Activated CD4-positive, alpha-beta memory T cell treated with anti-CD3 and anti-CD28 coated beads for 36 hours (primary cell): ENCODE results near the gene MEAK7. TPM values are rescaled to one million over a fixed set of nuclear protein-coding genes. Genes with fewer than 3 reads are reported as not detected.
"Not testable (repeated sequence)": the region's sequence is repeated elsewhere in the genome, so short reads cannot be mapped to it uniquely, and the experiment has no call there.

Experiments
- CTCF ChIA-PET: fragments of 350-600 bp; sonication (Branson Sonifier 250); formaldehyde crosslinking; loops from one replicate; lab custom pipeline; 2021; ENCODE audit warnings: antibody characterized with exemption, inconsistent platforms; lab: Charles Lee
- POLR2A ChIA-PET: fragments of 350-600 bp; sonication (Branson Sonifier 250); formaldehyde crosslinking; loops from one replicate; lab custom pipeline; 2021; ENCODE audit warnings: antibody characterized with exemption; lab: Charles Lee
- DNase-seq: peaks from one replicate; pipeline ENCODE4 v3.0.0-alpha.2; 2020
- H3K27ac Mint-ChIP-seq: one replicate; pipeline ENCODE4 v1.8.0; 2021; ENCODE audit warnings: mixed read lengths
- H3K27me3 Mint-ChIP-seq: one replicate; pipeline ENCODE4 v1.8.0; 2021; ENCODE audit warnings: mixed read lengths
- H3K36me3 Mint-ChIP-seq: one replicate; pipeline ENCODE4 v1.8.0; 2021; ENCODE audit warnings: mixed read lengths
- H3K4me1 Mint-ChIP-seq: one replicate; pipeline ENCODE4 v1.8.0; 2021; ENCODE audit warnings: low read depth, mixed read lengths
- H3K4me3 Mint-ChIP-seq: one replicate; pipeline ENCODE4 v1.8.0; 2021; ENCODE audit warnings: mild to moderate bottlenecking, mixed read lengths
- H3K9me3 Mint-ChIP-seq: one replicate; pipeline ENCODE4 v1.8.0; 2021; ENCODE audit warnings: mixed read lengths
- intact Hi-C: fragments of 100-400 bp; cut with micrococcal nuclease; formaldehyde crosslinking; loops from one replicate; pipeline ENCODE4 v1.15.1; 2023
- total RNA-seq, 2 experiments: library from RNA; stranded (reverse); gene quantifications; one replicate each; pipeline ENCODE4 v1.2.3, GENCODE V29; 2021

The MEAK7 gene
- total RNA-seq, 2 experiments from 2014 or later = 12.9 to 13.6 TPM

DNA sequence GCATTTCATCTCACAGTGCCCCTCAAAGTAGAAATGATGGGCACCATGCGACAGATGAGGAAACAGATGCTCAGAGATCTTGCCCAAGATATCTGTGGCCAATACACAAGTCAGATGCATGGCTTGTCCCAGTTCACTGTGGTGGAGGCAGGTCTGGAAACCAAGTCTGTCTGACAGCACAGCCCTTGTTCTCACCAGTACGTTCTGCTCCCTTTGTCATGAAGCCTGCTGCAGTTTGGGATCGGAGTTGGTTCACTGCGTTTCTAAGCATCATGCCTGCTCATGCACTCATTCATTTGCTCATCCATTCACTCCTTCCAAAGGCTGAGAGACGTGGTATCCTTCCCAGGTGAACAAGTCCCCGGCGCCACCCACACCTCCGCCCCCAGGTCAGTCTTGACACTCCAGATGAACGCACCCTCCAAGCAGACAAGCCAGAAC is 27.2 kb upstream of the MEAK7 start:
- intact Hi-C loops = no loop called here
- Mint-ChIP-seq H3K4me1 (peaks cover 4% of the 10 kb centered on the region), H3K27me3 (no peaks in the 10 kb centered on the region), H3K27ac (no peak overlapping the region), H3K36me3 (peaks cover 9% of the 10 kb centered on the region), H3K4me3 (no peak overlapping the region), H3K9me3 (peaks cover 16% of the 10 kb centered on the region)
- DNase-seq = no peak
- CTCF ChIA-PET = no interaction called here
- POLR2A ChIA-PET = no interaction called here

DNA sequence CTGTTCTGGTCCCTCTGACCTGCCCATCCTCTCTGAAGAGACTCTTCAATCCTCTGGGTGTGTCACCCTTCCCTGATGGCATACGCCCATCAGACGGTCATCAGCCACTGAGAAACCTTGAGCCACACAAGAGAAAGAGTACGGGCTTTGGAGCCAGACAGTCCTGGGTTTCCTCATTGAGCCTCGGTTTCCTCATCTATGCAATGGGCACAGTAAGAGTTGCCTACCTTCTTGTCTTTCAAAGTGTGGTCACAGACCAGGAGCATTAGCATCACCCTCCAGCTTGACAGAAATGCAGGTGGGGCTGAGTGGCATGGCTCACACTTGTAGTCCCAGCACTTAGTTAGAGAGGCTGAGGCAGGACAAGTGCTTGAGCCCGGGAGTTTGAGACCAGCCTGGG is 26.1 kb upstream of the MEAK7 start:
- no peak overlapping the region for H3K27ac Mint-ChIP-seq
- no peak for DNase-seq

DNA sequence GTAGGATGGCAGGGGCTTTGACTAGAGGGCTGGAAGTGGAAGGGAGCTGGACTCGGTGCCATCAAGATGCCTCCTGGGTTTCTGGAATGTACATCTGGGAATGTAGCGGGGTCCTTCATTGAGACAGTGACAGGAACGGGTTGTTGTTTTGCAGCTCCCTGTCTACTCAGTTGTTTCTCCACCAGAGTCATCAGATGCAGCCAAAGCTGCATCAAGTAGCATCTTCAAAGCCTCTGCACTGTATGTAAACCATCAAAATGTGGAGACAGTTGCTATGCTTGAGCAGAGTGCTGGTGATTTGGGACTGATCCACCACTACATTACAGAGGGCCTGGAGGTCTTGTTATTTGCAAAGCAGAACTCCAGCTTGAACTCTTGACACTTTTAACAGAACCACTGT is 25.1 kb upstream of the MEAK7 start:
- intact Hi-C loops = no loop called here
- H3K27me3 Mint-ChIP-seq = no peaks in the 10 kb centered on the region
- no peak overlapping the region for H3K4me3 Mint-ChIP-seq
- no peak overlapping the region for H3K27ac Mint-ChIP-seq
- peaks cover 9% of the 10 kb centered on the region for H3K36me3 Mint-ChIP-seq
- POLR2A ChIA-PET = no interaction called here
- peaks cover 16% of the 10 kb centered on the region for H3K9me3 Mint-ChIP-seq
- DNase-seq = no peak
- CTCF ChIA-PET = interaction anchor here (1.1 to 1.6 kb wide), 3 partner anchors 19 to 93 kb away, joined by 3 to 5 read pairs (median 5); no protein-coding TSS in a partner anchor
- H3K4me1 Mint-ChIP-seq = peaks cover 4% of the 10 kb centered on the region

More for the DNA sequence above, 26.1 kb upstream of the MEAK7 start:
- H3K9me3 Mint-ChIP-seq = peaks cover 16% of the 10 kb centered on the region
- intact Hi-C loops = no loop called here
- ChIA-PET POLR2A (no interaction called here), CTCF (interaction anchor here (1.4 kb wide), 1 partner anchor 92 kb away, joined by 3 read pairs; no protein-coding TSS in a partner anchor)
- H3K4me3 Mint-ChIP-seq = no peak overlapping the region
- no peaks in the 10 kb centered on the region for H3K27me3 Mint-ChIP-seq
- peaks cover 4% of the 10 kb centered on the region for H3K4me1 Mint-ChIP-seq
- H3K36me3 Mint-ChIP-seq = peaks cover 9% of the 10 kb centered on the region

DNA sequence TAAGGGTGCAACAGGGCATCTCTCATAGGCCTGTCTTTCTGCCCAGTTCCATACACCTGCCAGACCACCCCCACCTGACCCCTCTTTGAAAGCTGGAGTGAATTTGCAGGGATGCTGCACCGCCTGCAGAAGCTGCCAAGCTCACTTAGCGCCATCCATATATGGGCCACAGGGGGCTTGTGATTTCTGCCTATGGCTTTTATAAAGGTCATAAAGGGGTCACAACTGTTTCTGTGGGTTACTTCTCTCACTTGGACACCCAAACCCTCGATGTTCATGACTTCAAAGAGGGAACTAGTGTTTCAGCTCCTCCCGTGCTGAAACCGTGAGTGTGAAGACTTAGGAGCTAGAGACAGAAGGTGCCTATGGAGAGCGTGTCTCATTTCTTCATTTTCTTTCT is 23.9 kb upstream of the MEAK7 start:
- ChIA-PET CTCF (interaction anchor here (1.0 to 1.3 kb wide), 4 partner anchors 10 to 144 kb away, joined by 3 to 4 read pairs (median 3); no protein-coding TSS in a partner anchor), POLR2A (no interaction called here)
- intact Hi-C loops = no loop called here
- Mint-ChIP-seq H3K27ac (no peak overlapping the region), H3K4me1 (peaks cover 4% of the 10 kb centered on the region), H3K36me3 (peaks cover 9% of the 10 kb centered on the region), H3K27me3 (no peaks in the 10 kb centered on the region), H3K9me3 (peaks cover 16% of the 10 kb centered on the region), H3K4me3 (no peak overlapping the region)
- no peak for DNase-seq

DNA sequence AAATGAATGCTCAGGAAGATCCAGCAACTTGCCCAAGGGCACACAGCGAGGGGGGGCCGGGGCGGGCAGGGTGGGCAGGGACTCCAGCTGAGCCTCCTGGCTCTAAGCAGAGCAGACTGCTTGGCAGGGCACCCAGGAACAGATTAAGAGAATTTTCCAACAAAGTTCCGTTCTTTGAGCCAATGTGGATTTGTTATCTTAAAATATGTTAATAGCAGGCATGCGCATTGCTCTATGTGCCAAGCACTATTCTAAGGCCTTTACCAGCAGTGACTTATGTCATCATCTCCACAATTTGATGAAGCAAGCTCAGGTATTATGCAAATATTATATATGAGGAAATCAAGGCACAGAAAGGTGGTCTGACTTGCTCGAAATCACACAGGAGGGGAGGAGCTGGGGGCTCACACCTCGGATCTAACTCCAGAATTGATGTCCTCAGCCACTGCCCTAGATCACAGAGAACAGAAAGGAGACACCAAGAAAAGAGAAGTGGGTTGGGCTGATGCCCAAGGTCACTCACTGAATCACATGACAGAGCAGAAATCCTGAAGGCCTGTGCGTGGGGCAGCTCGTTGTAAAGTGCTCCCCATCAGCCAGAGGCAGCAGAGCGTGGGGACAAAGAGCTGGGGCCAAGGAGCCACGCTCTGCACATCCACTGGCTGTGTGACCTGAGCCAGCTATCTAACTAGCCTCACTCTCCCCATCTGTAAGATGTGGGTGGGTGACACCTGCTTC is 23.2 kb upstream of the MEAK7 start:
- no peak overlapping the region for H3K27ac Mint-ChIP-seq

DNA sequence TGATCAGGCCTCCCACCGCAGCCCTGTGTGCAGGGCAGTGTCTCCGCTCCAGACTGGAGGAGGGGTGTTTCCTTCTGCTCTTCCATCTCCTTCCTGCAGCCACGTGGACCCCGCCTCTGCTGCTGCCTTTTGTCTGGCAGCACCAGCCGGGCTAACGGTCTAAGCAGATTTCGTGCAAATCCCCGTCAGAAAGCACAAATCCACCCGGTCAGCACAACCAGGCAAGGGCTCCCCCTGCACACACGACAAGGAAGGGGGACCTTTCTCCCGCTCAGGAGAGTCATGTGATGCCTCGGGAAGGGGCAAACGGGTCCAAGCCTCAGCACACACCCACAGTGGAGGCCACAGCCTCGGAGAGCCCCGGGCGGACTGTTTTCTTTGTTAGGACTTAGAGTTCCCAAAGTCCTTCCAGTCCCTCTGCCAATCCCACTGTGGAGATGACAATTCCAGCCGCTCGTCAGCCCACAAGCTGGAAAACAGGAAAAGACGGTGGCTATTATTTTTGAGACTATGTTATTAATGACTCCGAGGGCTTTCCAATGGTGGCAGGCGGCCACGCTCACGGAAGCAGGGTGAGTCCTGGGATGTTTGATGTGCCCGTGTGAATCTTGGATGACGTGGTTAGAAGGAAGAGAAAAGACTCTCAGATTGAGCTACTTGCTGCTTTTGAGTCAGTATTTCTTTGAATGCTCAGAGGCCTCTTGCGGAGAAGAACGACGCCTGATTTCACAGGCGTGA is 22.5 kb upstream of the MEAK7 start:
- Mint-ChIP-seq H3K36me3 (peaks cover 9% of the 10 kb centered on the region), H3K27ac (no peak overlapping the region), H3K4me1 (no peaks in the 10 kb centered on the region), H3K9me3 (peaks cover 16% of the 10 kb centered on the region), H3K4me3 (no peak overlapping the region), H3K27me3 (no peaks in the 10 kb centered on the region)
- ChIA-PET POLR2A (no interaction called here), CTCF (interaction anchor here (1.0 kb wide), 1 partner anchor 27 kb away, joined by 3 read pairs; no protein-coding TSS in a partner anchor)
- intact Hi-C loops = no loop called here
- no peak for DNase-seq

More for the DNA sequence above, 23.2 kb upstream of the MEAK7 start:
- intact Hi-C loops = no loop called here
- H3K27me3 Mint-ChIP-seq = no peaks in the 10 kb centered on the region
- CTCF ChIA-PET = interaction anchor here (1.0 to 1.3 kb wide), 4 partner anchors 9 to 144 kb away, joined by 3 to 4 read pairs (median 3); no protein-coding TSS in a partner anchor
- peaks cover 4% of the 10 kb centered on the region for H3K4me1 Mint-ChIP-seq
- no peak for DNase-seq
- no peak overlapping the region for H3K4me3 Mint-ChIP-seq
- peaks cover 16% of the 10 kb centered on the region for H3K9me3 Mint-ChIP-seq
- H3K36me3 Mint-ChIP-seq = peaks cover 9% of the 10 kb centered on the region
- POLR2A ChIA-PET = no interaction called here

DNA sequence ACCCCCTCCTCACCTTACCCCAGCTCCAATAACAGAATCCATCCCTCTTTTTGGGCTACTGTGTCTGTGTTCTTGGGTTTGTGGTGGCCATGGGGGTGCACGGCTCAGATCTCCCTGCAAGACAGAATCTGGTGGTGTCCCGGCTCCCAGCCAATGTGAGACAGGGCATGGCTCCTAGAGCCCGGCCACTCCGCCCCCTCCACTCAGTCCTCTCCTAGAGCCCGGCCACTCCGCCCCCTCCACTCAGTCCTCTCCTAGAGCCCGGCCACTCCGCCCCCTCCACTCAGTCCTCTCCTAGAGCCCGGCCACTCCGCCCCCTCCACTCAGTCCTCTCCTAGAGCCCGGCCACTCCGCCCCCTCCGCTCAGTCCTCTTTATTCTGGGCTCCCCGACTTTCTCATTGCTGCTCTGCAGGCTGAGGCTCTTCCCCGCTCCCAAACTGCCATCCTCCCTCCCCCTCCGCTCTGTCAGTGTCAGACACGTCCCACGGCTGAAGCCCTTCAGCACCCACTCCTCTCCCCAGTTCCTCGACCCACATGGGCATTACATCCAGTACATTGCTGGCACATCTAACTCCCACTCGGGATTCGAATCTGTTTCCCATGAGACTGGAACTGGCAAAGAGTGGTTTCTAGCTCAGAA is 20.6 kb upstream of the MEAK7 start:
- DNase-seq, intact Hi-C loops, H3K27me3 Mint-ChIP-seq, H3K4me1 Mint-ChIP-seq, H3K4me3 Mint-ChIP-seq, POLR2A ChIA-PET, H3K27ac Mint-ChIP-seq, H3K36me3 Mint-ChIP-seq: not testable (repeated sequence)
- CTCF ChIA-PET = interaction anchor here (1.0 kb wide), 1 partner anchor 14 kb away, joined by 4 read pairs; no protein-coding TSS in a partner anchor
- H3K9me3 Mint-ChIP-seq = peaks cover 11% of the 10 kb centered on the region

DNA sequence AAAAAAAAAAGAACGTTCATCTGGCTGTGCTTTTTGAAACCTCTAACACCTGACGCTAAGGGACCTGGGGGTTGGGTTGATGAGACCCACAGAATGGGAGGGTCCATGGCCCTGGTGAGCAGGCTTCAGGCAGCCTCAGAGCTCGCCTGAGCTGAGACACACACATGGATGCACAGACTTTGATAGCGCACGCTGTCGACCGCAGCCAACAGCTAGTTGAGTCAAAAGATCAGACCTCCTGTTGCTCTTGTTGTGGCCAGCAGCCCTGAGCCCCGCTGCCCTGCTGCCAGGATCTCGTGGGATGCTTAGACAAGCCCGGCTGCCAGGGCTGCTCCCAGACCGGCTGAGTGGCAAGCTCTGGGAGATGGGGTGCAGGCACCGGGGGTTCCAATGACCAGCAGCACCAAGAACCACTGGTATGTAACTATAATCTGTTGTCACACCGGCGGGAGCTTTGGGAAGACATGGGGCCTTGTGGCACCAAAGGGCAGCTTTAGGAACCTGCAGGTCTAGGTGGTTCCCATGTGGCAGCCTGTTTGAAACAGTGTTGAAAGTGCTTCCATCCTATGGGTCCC is 20.0 kb upstream of the MEAK7 start:
- Mint-ChIP-seq H3K4me3 (no peak overlapping the region), H3K9me3 (peaks cover 4% of the 10 kb centered on the region), H3K36me3 (peaks cover 2% of the 10 kb centered on the region), H3K27ac (no peak overlapping the region), H3K4me1 (peaks cover 12% of the 10 kb centered on the region), H3K27me3 (no peaks in the 10 kb centered on the region)
- ChIA-PET CTCF (interaction anchor here (1.0 kb wide), 1 partner anchor 13 kb away, joined by 4 read pairs; no protein-coding TSS in a partner anchor), POLR2A (no interaction called here)
- no peak for DNase-seq
- intact Hi-C loops = no loop called here

DNA sequence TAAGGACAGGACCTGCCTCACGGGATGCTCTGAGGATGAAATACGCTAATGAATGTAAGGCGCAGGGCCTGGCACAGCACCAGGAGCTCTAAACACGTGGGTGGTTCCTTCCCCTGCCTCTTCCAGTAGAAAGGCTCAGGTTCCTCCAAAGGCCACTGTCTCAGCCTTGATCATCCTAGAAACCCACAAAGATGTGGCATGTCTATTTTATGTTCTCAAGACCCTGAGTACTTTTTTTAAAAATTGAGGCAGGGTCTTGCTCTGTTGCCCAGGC is 17.0 kb upstream of the MEAK7 start:
- ChIA-PET POLR2A (no interaction called here), CTCF (interaction anchor here (1.2 to 1.4 kb wide), 2 partner anchors 10 to 14 kb away, joined by 4 read pairs; no protein-coding TSS in a partner anchor)
- no peaks in the 10 kb centered on the region for H3K36me3 Mint-ChIP-seq
- H3K4me3 Mint-ChIP-seq = no peak overlapping the region
- no peak for DNase-seq
- H3K4me1 Mint-ChIP-seq = peaks cover 36% of the 10 kb centered on the region
- intact Hi-C loops = no loop called here
- H3K27me3 Mint-ChIP-seq = no peaks in the 10 kb centered on the region
- no peaks in the 10 kb centered on the region for H3K9me3 Mint-ChIP-seq
- H3K27ac Mint-ChIP-seq = no peak overlapping the region

DNA sequence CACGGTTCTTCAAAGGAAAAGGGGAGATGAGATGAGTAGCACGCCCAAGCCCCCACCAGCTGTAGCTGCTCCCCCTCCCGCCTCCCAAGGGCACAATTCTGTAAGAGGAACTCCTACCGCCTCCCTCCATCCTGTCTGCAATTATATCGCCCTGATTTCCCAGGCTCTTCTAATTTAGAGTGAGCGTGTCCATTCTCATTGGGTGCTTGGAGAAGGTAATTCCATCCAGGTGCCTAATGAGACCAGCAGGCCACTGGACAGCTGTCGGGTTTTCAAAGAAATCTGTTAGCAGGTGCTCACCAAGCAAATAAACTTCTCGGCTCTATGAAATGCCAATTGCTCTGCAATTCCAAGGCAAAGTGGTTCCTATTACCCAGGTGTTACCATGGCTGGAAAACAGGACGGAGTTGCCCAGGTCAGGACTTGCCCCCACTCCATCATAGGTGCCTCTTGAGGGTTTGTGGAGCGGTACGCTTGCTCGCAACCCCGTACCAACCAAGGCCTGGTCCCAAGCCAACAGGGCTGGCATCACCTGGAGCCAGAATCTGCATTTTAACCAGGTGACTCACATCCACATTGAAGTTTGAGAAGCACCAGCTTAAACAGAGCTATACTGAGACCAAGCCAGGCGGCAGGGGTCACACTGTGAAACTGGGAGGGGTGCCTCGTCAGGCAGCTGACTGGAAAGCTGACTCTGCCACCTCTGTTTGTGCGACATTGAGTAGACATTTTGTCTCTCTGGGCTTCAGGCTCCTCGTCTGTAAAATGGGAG is 16.5 kb upstream of the MEAK7 start:
- Mint-ChIP-seq H3K27me3 (no peaks in the 10 kb centered on the region), H3K4me1 (peaks cover 40% of the 10 kb centered on the region), H3K4me3 (no peak overlapping the region), H3K27ac (no peak overlapping the region), H3K9me3 (no peaks in the 10 kb centered on the region), H3K36me3 (no peaks in the 10 kb centered on the region)
- intact Hi-C loops = no loop called here
- ChIA-PET POLR2A (no interaction called here), CTCF (interaction anchor here (0.6 to 1.4 kb wide), 3 partner anchors 10 to 94 kb away, joined by 4 read pairs; no protein-coding TSS in a partner anchor)
- DNase-seq = no peak

DNA sequence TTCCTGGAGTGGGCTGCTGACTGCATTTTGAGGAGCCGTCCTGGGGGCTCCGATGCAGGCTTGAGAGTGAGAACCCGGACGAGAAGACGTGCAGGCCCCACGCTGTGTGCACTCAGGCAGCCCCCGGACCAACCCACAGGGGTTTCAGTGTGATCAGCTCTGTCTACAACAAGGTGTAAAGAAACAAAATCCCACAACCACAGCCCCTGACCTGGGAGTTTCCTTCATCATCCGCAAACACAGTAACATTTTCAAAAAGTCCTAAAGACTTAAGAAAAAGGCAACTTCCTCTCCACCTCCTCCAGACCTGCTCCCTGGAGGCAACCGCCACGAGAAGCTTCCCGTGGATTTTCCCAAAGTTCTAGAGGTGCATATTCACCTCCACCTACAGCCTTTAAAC is 15.4 kb upstream of the MEAK7 start:
- POLR2A ChIA-PET = interaction anchor here (0.9 to 2.2 kb wide), 4 partner anchors 13 to 39 kb away, joined by 3 to 5 read pairs (median 4); no protein-coding TSS in a partner anchor
- CTCF ChIA-PET = interaction anchor here (1.0 to 1.2 kb wide), 3 partner anchors 9 to 103 kb away, joined by 3 to 7 read pairs (median 4); no protein-coding TSS in a partner anchor
- Mint-ChIP-seq H3K27me3 (no peaks in the 10 kb centered on the region), H3K27ac (no peak overlapping the region), H3K36me3 (no peaks in the 10 kb centered on the region), H3K4me1 (peaks cover 48% of the 10 kb centered on the region), H3K9me3 (no peaks in the 10 kb centered on the region), H3K4me3 (no peak overlapping the region)
- intact Hi-C loops = loop anchor here (10.0 kb wide), 1 partner anchor 505 kb away; the partner anchor contains the start of gene KIAA0513
- no peak for DNase-seq
